Natural killer cell (primary cell): Measurements from ENCODE around the gene PALLD. TPM values are rescaled to one million over a fixed set of nuclear protein-coding genes. Genes with fewer than 3 reads are reported as not detected.
"Not testable (repeated sequence)": the region's sequence is repeated elsewhere in the genome, so short reads cannot be mapped to it uniquely, and the experiment has no call there.

ENCODE experiments used
- ATAC-seq, 3 donors: fragments of 150-1000 bp in 2 of 3; fragments of 200-7000 bp in 1 of 3; cut with Tn5 transposase; 1 replicate in 1 of 3; 2 replicates in 2 of 3; pipeline ENCODE4 v1.10.0; 2021; ENCODE audit warnings: mild to moderate bottlenecking in 2 of 3, moderate library complexity in 2 of 3
- DNase-seq, 2 donors: peaks; one replicate each; pipeline versions ENCODE4 v3.0.0 to v3.0.0-alpha.2; 2013 to 2021; ENCODE audit warnings: mixed read lengths in 1 of 2
- H3K27ac ChIP-seq: one replicate; pipeline ENCODE4 v1.5.1; 2013; ENCODE audit warnings: mild to moderate bottlenecking, low read length
- H3K27me3 ChIP-seq: one replicate; pipeline ENCODE4 v1.6.1; 2013; ENCODE audit warnings: low read length; ENCODE audit not compliant: control insufficient read depth, insufficient read depth
- H3K36me3 ChIP-seq: one replicate; pipeline ENCODE4 v1.6.1; 2013; ENCODE audit warnings: low read length; ENCODE audit not compliant: control insufficient read depth, insufficient read depth
- H3K4me1 ChIP-seq: one replicate; pipeline ENCODE4 v1.6.1; 2013; ENCODE audit warnings: low read length; ENCODE audit not compliant: control insufficient read depth, insufficient read depth
- H3K4me3 ChIP-seq: one replicate; pipeline ENCODE4 v1.5.1; 2013; ENCODE audit warnings: low read length
- H3K9me3 ChIP-seq: one replicate; pipeline ENCODE4 v1.6.1; 2013; ENCODE audit warnings: low read length; ENCODE audit not compliant: control insufficient read depth, insufficient read depth
- H3K27ac Mint-ChIP-seq, 2 donors: one replicate each; pipeline ENCODE4 v1.8.0; 2022; ENCODE audit warnings: mild to moderate bottlenecking in 2 of 2, mixed read lengths in 2 of 2, moderate library complexity in 1 of 2
- H3K27me3 Mint-ChIP-seq, 2 donors: one replicate each; pipeline ENCODE4 v1.8.0; 2022; ENCODE audit warnings: low read depth in 2 of 2, mixed read lengths in 2 of 2
- H3K36me3 Mint-ChIP-seq: one replicate; pipeline ENCODE4 v1.8.0; 2022; ENCODE audit warnings: mixed read lengths
- H3K4me1 Mint-ChIP-seq, 2 donors: one replicate each; pipeline ENCODE4 v1.8.0; 2022; ENCODE audit warnings: mixed read lengths in 2 of 2
- H3K4me3 Mint-ChIP-seq: one replicate; pipeline ENCODE4 v1.8.0; 2022; ENCODE audit warnings: mild to moderate bottlenecking, moderate library complexity, mixed read lengths
- H3K9me3 Mint-ChIP-seq, 2 donors: one replicate each; pipeline ENCODE4 v1.8.0; 2022; ENCODE audit warnings: mixed read lengths in 2 of 2
- CTCF ChIP-seq: fragments of 200-600 bp; IDR thresholded peaks from one replicate; pipeline ENCODE4 v1.8.0; 2022; ENCODE audit warnings: antibody characterized with exemption
- WGBS: methylation state at CpG from one replicate; pipeline ENCODE4 v1.1.7; 2013; ENCODE audit warnings: missing lambda C conversion rate; ENCODE audit not compliant: insufficient coverage; 5-methylcytosine and 5-hydroxymethylcytosine counted together
- intact Hi-C: fragments of 100-400 bp; cut with micrococcal nuclease; formaldehyde crosslinking; loops from one replicate; pipeline ENCODE4 v1.14.2; 2022
- total RNA-seq, 4 donors: library from RNA; stranded (reverse); fragments of 120-200 nt in 1 of 4; gene quantifications; one replicate each; pipeline versions ENCODE4 v1.2.3 to v1.2.4, GENCODE V29; 2013 to 2022

The PALLD gene
- total RNA-seq, 3 donors from 2014 or later (not counting 1 experiment from before 2014, with no cell fraction given) = 15.1 to 25.4 (median 22.8) TPM

- 98% methylated on average over 4 of the region's 4 CpGs for WGBS
- H3K36me3 ChIP-seq = no peaks in the 10 kb centered on the region
- no peak overlapping the region for H3K27ac ChIP-seq
- no peaks in the 10 kb centered on the region for H3K4me1 ChIP-seq
- no peak for ATAC-seq
- H3K4me1 Mint-ChIP-seq = no peaks in the 10 kb centered on the region
- no peaks in the 10 kb centered on the region for H3K9me3 ChIP-seq
- no peak overlapping the region for H3K4me3 ChIP-seq
- no peaks in the 10 kb centered on the region for H3K9me3 Mint-ChIP-seq
- no peaks in the 10 kb centered on the region for H3K36me3 Mint-ChIP-seq
- no peaks in the 10 kb centered on the region for H3K27me3 ChIP-seq
- DNase-seq = no peak
- no peak for TF ChIP-seq CTCF
- H3K27ac Mint-ChIP-seq = no peak overlapping the region
- H3K4me3 Mint-ChIP-seq = no peak overlapping the region
- intact Hi-C loops = no loop called here
- H3K27me3 Mint-ChIP-seq = peaks cover 5 to 23% of the 10 kb centered on the region in 2 donors
Measured at GRCh38 chr4:168696826-168697225, 200.0 kb downstream of the PALLD start.

GRCh38 chr4:168699224-168699878 lies 202.5 kb downstream of the PALLD start:
- H3K27me3 ChIP-seq = no peaks in the 10 kb centered on the region
- ATAC-seq (no peak), DNase-seq (no peak)
- H3K9me3 ChIP-seq = no peaks in the 10 kb centered on the region
- H3K27ac Mint-ChIP-seq = no peak overlapping the region
- no peaks in the 10 kb centered on the region for H3K36me3 ChIP-seq
- H3K36me3 Mint-ChIP-seq = no peaks in the 10 kb centered on the region
- H3K27me3 Mint-ChIP-seq = peaks cover 0 to 9% of the 10 kb centered on the region in 2 donors
- H3K4me3 Mint-ChIP-seq = no peak overlapping the region
- no peak overlapping the region for H3K4me3 ChIP-seq
- no peaks in the 10 kb centered on the region for H3K9me3 Mint-ChIP-seq
- H3K4me1 ChIP-seq = no peaks in the 10 kb centered on the region
- no peak overlapping the region for H3K27ac ChIP-seq
- no peak for TF ChIP-seq CTCF
- H3K4me1 Mint-ChIP-seq = no peaks in the 10 kb centered on the region
- intact Hi-C loops = no loop called here
- 72% methylated on average over 2 of the region's 3 CpGs for WGBS

- no peak overlapping the region for H3K4me3 ChIP-seq
- H3K36me3 ChIP-seq = no peaks in the 10 kb centered on the region
- H3K4me1 ChIP-seq = no peaks in the 10 kb centered on the region
- ATAC-seq (no peak), DNase-seq (no peak)
- 79% methylated on average over 3 of the region's 3 CpGs for WGBS
- no peaks in the 10 kb centered on the region for H3K9me3 ChIP-seq
- Mint-ChIP-seq H3K4me3 (no peak overlapping the region), H3K27ac (no peak overlapping the region), H3K4me1 (no peaks in the 10 kb centered on the region), H3K36me3 (no peaks in the 10 kb centered on the region), H3K9me3 (no peaks in the 10 kb centered on the region), H3K27me3 (no peaks in the 10 kb centered on the region)
- TF ChIP-seq CTCF = no peak
- H3K27me3 ChIP-seq = no peaks in the 10 kb centered on the region
- intact Hi-C loops = no loop called here
- no peak overlapping the region for H3K27ac ChIP-seq
Measured at GRCh38 chr4:168701061-168701460, 204.2 kb downstream of the PALLD start.

GRCh38 chr4:168702581-168703087 lies 205.8 kb downstream of the PALLD start:
- H3K4me3 Mint-ChIP-seq, H3K27me3 Mint-ChIP-seq, H3K4me1 ChIP-seq, H3K36me3 Mint-ChIP-seq, intact Hi-C loops, DNase-seq, H3K9me3 Mint-ChIP-seq, H3K27ac ChIP-seq, ATAC-seq, H3K9me3 ChIP-seq, H3K27ac Mint-ChIP-seq, H3K4me1 Mint-ChIP-seq, H3K4me3 ChIP-seq, H3K36me3 ChIP-seq, H3K27me3 ChIP-seq: not testable (repeated sequence)
- 92% methylated on average over 2 of the region's 4 CpGs for WGBS
